ENCODE measurements around the gene DENND11. TPM values are rescaled to one million over a fixed set of nuclear protein-coding genes. Genes with fewer than 3 reads are reported as not detected.

DENND11 gene
- total RNA-seq, 1 experiment from 2014 or later, result 33.0 TPM

DNA sequence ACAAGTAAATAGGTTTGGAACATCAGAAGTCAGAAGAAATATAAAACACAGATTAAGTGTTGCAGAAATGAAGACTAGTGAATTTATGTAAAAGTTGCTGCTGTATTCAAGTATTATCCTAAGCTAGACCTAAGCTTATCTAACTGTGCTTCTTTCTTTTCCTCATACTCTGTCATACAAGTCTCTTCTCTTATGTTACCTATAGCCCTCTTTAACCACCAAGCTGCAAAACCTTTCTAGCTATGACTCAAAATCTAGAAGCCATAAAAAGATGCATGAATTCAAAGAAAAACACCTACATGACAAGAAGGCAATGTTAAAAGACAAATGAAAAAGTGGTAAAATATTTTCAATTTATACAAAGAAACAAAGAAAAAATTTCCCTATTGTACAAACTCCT is 23.0 kb downstream of the DENND11 start:
- intact Hi-C loops (cut with micrococcal nuclease; ENCODE audit: unreplicated experiment), result no loop called here
- Mint-ChIP-seq H3K9me3 (ENCODE audit: unreplicated experiment) (no peaks in the 10 kb centered on the region), H3K4me3 (ENCODE audit: unreplicated experiment) (no peak overlapping the region), H3K27me3 (ENCODE audit: insufficient read depth, unreplicated experiment) (no peaks in the 10 kb centered on the region), H3K4me1 (ENCODE audit: low read depth, unreplicated experiment) (peaks cover 5% of the 10 kb centered on the region), H3K36me3 (ENCODE audit: insufficient read depth, unreplicated experiment) (peaks cover 15% of the 10 kb centered on the region), H3K27ac (ENCODE audit: unreplicated experiment) (no peak overlapping the region)
- Histone ChIP-seq H3K9me3 (no peaks in the 10 kb centered on the region), H3K27me3 (replicated peaks; ENCODE audit: control insufficient read depth, insufficient read depth, low read length) (no peaks in the 10 kb centered on the region), H3K36me3 (ENCODE audit: control insufficient read depth, insufficient read depth, low read length) (no peaks in the 10 kb centered on the region; the same call in 1 of the 2 replicates), H3K4me1 (no peaks in the 10 kb centered on the region), H3K4me3 (ENCODE audit: low read depth, low read length) (no peak overlapping the region)
- CTCF ChIA-PET, result interaction anchor here (0.8 kb wide), 1 partner anchor 59 kb away, joined by 3 read pairs; the partner anchor contains the start of gene SSBP1
- TF ChIP-seq, protein P1, sequence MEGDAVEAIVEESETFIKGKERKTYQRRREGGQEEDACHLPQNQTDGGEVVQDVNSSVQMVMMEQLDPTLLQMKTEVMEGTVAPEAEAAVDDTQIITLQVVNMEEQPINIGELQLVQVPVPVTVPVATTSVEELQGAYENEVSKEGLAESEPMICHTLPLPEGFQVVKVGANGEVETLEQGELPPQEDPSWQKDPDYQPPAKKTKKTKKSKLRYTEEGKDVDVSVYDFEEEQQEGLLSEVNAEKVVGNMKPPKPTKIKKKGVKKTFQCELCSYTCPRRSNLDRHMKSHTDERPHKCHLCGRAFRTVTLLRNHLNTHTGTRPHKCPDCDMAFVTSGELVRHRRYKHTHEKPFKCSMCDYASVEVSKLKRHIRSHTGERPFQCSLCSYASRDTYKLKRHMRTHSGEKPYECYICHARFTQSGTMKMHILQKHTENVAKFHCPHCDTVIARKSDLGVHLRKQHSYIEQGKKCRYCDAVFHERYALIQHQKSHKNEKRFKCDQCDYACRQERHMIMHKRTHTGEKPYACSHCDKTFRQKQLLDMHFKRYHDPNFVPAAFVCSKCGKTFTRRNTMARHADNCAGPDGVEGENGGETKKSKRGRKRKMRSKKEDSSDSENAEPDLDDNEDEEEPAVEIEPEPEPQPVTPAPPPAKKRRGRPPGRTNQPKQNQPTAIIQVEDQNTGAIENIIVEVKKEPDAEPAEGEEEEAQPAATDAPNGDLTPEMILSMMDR (IDR thresholded peaks at IDR 0.05; ENCODE audit: insufficient read depth in 1 of 2, low read depth in 1 of 2, low read length in 1 of 2, severe bottlenecking in 1 of 2, unreplicated experiment in 1 of 2), result no peak
- POLR2A ChIA-PET, result no interaction called here
- no peak for DNase-seq
- no TSS peak for BruUV-seq (replicated peaks)

GRCh38 chr7:141676618-141677017 is 25.3 kb downstream of the DENND11 start:
- intact Hi-C loops (cut with micrococcal nuclease; ENCODE audit: unreplicated experiment), result no loop called here
- H3K4me3 Mint-ChIP-seq (ENCODE audit: unreplicated experiment), result no peak overlapping the region
- H3K27me3 ChIP-seq (replicated peaks; ENCODE audit: control insufficient read depth, insufficient read depth, low read length), result no peaks in the 10 kb centered on the region
- no peaks in the 10 kb centered on the region for H3K27me3 Mint-ChIP-seq (ENCODE audit: insufficient read depth, unreplicated experiment)
- no peak overlapping the region for H3K27ac Mint-ChIP-seq (ENCODE audit: unreplicated experiment)
- no peaks in the 10 kb centered on the region for H3K4me1 ChIP-seq
- ChIA-PET POLR2A (no interaction called here), CTCF (no interaction called here)
- no peaks in the 10 kb centered on the region; the same call in 1 of the 2 replicates for H3K36me3 ChIP-seq (ENCODE audit: control insufficient read depth, insufficient read depth, low read length)
- H3K4me1 Mint-ChIP-seq (ENCODE audit: low read depth, unreplicated experiment), result peaks cover 16% of the 10 kb centered on the region
- H3K9me3 ChIP-seq, result no peaks in the 10 kb centered on the region
- H3K4me3 ChIP-seq (ENCODE audit: low read depth, low read length), result no peak overlapping the region
- no peak for DNase-seq
- H3K9me3 Mint-ChIP-seq (ENCODE audit: unreplicated experiment), result no peaks in the 10 kb centered on the region
- peaks cover 6% of the 10 kb centered on the region for H3K36me3 Mint-ChIP-seq (ENCODE audit: insufficient read depth, unreplicated experiment)
- no TSS peak for BruUV-seq (replicated peaks)
- TF ChIP-seq, protein P1 (IDR thresholded peaks at IDR 0.05; ENCODE audit: insufficient read depth in 1 of 2, low read depth in 1 of 2, low read length in 1 of 2, severe bottlenecking in 1 of 2, unreplicated experiment in 1 of 2), result no peak

DNA sequence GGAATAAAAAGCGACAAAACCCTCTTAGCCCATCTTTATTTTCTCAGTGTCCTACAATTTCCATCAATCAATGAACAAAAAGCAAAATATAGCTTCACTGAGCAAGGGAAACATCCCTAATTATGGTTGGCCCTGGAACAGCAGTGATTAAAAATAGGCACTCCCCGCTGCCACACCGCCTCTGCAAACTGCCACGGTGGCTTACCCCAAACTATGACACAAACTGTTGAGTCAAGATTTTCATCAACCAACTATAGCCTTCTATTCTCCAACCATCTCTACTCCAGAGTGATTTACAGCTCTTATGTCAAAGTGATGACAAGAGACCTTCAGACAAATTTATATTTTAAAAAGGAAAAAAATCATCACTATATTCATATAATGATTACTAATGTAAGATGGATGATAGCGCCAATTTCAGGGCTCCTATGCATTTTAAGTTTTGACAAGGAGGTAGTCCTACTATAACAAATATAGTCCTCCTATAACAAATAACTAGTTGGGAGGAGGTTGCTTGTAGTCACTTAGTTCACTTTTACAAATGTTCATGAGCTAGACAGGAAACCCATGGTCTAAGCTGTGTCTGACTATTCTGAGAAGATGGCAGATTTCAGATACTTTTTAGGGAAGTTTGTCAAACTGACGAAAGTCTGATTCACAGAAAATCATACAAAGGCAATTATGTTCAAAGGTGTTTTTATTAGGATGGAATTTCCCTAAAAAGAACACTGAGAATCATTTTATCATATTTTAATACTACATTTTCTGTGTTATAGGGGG is 26.3 kb downstream of the DENND11 start:
- H3K27me3 Mint-ChIP-seq (ENCODE audit: insufficient read depth, unreplicated experiment), result no peaks in the 10 kb centered on the region
- no peak for DNase-seq
- no peaks in the 10 kb centered on the region for H3K9me3 ChIP-seq
- H3K36me3 ChIP-seq (ENCODE audit: control insufficient read depth, insufficient read depth, low read length), result no peaks in the 10 kb centered on the region; the same call in 1 of the 2 replicates
- H3K9me3 Mint-ChIP-seq (ENCODE audit: unreplicated experiment), result no peaks in the 10 kb centered on the region
- no peak overlapping the region for H3K4me3 ChIP-seq (ENCODE audit: low read depth, low read length)
- H3K4me1 Mint-ChIP-seq (ENCODE audit: low read depth, unreplicated experiment), result peaks cover 16% of the 10 kb centered on the region
- H3K4me3 Mint-ChIP-seq (ENCODE audit: unreplicated experiment), result no peak overlapping the region
- peaks cover 9% of the 10 kb centered on the region for H3K36me3 Mint-ChIP-seq (ENCODE audit: insufficient read depth, unreplicated experiment)
- BruUV-seq (replicated peaks), result no TSS peak
- intact Hi-C loops (cut with micrococcal nuclease; ENCODE audit: unreplicated experiment), result no loop called here
- H3K27me3 ChIP-seq (replicated peaks; ENCODE audit: control insufficient read depth, insufficient read depth, low read length), result no peaks in the 10 kb centered on the region
- H3K27ac Mint-ChIP-seq (ENCODE audit: unreplicated experiment), result no peak overlapping the region
- TF ChIP-seq, protein P1 (IDR thresholded peaks at IDR 0.05; ENCODE audit: insufficient read depth in 1 of 2, low read depth in 1 of 2, low read length in 1 of 2, severe bottlenecking in 1 of 2, unreplicated experiment in 1 of 2), result no peak
- ChIA-PET POLR2A (no interaction called here), CTCF (no interaction called here)
- H3K4me1 ChIP-seq, result no peaks in the 10 kb centered on the region
